HG03354 (cell line): Measurements from ENCODE around the gene PYCARD.
"Not testable (repeated sequence)": the region's sequence is repeated elsewhere in the genome, so short reads cannot be mapped to it uniquely, and the experiment has no call there.

Experiments
- ATAC-seq: cut with Tn5 transposase; IDR thresholded peaks from one replicate; pipeline ENCODE4 v1.9.1; 2021; ENCODE audit warnings: mild to moderate bottlenecking; ENCODE audit not compliant: unreplicated experiment, poor library complexity, severe bottlenecking

PYCARD gene

DNA sequence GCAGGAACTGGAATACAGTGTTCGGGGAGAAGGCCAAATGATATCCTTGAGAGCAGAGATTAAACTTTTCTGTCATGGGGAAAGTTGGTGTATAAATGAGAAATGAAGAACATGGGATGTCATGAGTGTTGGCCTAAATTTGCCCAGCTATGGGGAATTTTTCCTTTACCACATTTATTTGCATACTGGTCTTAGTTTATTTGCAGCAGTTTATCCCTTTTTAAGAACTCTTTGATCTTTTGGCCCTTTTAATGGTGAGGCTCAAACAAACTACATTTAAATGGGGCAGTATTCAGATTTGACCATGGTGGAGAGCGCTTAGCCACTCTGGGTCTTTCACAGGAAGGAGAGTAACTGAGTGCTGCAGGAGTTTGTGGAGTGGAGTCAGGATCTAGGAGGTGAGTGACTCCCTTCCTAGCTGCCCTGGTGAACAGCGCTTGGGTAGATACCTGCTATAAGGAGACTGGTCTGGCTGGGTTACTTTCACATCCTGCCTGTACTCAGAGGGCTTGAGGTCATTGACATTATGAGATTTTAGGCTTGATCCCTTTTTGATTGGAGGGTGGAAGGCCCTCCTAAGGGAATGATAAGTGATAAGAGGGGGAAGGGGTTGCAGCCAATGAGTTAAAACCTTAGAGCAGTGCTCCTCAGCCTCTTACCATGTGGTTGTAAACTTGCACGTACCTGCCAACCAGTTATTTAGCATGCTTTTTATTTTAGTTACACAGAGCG lies 10.7 kb downstream of the PYCARD start:
- no peak for ATAC-seq

DNA sequence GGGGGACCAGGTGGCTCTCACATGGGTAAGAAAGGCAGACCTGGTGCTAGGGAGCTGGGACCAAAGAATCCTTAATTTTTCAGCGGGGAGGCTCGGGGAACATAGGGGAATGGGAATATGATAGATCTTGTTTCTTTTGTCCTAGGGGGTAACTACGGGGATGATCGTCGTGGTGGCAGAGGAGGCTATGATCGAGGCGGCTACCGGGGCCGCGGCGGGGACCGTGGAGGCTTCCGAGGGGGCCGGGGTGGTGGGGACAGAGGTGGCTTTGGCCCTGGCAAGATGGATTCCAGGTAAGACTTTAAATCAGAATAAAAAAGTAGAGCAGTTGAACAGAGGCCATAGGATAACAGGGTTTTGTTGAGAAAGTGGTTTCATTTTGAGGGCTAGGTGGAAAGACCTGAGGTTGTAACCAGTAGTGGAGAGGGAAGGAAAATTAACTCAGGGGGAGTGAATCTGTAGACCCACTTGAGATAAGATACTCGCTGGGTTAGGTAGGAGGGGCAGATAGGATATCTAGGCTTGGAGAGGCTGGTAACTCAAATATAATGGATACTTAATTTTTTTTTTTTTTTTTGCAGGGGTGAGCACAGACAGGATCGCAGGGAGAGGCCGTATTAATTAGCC lies 11.6 kb downstream of the PYCARD start:
- ATAC-seq = no peak

DNA sequence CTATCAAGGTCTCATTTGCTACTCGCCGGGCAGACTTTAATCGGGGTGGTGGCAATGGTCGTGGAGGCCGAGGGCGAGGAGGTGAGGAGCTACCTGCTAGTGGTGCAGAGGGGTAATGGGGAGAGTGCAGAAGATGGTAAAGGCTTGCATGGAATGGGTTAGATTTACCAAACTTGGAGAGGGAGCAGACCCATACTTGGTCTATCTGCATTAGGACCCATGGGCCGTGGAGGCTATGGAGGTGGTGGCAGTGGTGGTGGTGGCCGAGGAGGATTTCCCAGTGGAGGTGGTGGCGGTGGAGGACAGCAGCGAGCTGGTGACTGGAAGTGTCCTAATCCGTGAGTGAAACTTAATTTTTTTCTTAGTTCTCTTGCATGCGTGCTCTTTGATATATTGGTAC lies 12.5 kb downstream of the PYCARD start:
- ATAC-seq = no peak

DNA sequence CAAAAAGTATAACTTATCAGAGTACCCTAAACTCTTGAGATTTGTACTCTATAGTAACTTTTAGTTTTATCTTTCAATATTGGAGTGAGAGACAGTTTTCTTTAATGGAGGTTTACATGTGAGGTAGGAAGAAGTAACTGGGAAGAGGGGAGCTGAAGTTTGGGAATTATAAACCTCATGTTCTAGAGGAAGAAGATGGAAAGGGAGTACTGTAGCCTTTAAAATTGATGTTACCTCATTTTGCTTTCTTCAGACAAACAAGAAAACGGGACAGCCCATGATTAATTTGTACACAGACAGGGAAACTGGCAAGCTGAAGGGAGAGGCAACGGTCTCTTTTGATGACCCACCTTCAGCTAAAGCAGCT lies 13.2 kb downstream of the PYCARD start:
- ATAC-seq = no peak

DNA sequence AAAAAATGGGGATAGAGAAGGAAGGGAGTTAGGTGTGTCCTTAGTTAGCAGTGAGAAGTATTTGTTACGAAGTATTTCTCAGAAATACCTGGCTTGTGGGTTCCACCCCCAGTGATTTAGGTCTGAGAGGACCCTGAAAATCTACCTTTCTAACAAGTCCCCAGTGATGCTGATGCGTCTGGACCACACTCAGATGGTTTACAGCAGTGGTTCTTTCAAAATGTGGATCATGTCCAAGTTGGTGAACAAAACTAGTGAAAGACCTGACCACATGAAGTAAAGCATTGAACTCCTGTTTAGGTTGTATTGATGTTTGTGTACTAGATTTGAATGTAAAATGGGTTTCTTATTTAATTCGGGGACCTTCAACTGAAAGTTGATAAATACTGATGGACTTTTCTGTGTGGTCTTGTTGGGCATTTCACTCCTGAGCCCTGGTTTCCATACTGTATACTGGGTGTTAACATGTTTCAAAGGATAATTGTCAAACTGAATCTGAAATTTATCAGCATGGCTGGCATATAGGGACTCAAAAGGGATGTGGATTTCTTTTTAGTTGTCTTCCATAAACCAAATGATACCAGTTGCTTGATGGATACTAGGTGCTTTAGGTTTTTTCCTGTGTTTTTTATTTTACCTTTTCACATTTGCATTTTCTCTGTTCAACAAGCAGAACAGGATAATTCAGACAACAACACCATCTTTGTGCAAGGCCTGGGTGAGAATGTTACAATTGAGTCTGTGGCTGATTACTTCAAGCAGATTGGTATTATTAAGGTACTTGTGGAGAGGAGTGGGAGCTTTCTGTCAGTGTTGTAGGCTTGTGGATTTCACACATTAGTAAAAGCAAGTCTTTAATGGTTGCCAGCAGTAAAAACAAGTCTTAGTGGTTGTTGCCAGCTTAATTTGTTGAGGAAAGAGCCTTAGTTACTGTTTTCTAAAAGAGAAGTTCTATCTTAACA lies 13.8 kb downstream of the PYCARD start:
- ATAC-seq = no peak

DNA sequence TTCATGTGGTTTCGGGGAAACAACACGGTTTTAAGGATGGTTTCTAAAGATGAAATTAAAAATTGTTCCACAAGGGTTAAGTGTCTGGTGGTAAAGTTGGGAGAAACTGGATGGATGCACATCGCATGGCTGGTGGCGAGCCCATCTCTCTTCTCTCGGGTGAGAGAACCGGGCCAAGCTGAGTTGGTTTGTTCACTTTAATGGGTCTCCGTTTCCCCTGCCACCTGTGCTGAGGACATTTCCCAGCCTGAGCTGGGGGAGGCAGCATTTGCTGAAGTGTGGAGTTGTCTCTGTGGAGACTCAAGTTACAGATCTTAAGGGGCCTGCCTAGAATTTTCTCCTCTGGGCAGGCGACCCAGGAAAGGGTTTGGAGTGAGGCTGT lies 14.8 kb downstream of the PYCARD start:
- ATAC-seq = no peak

DNA sequence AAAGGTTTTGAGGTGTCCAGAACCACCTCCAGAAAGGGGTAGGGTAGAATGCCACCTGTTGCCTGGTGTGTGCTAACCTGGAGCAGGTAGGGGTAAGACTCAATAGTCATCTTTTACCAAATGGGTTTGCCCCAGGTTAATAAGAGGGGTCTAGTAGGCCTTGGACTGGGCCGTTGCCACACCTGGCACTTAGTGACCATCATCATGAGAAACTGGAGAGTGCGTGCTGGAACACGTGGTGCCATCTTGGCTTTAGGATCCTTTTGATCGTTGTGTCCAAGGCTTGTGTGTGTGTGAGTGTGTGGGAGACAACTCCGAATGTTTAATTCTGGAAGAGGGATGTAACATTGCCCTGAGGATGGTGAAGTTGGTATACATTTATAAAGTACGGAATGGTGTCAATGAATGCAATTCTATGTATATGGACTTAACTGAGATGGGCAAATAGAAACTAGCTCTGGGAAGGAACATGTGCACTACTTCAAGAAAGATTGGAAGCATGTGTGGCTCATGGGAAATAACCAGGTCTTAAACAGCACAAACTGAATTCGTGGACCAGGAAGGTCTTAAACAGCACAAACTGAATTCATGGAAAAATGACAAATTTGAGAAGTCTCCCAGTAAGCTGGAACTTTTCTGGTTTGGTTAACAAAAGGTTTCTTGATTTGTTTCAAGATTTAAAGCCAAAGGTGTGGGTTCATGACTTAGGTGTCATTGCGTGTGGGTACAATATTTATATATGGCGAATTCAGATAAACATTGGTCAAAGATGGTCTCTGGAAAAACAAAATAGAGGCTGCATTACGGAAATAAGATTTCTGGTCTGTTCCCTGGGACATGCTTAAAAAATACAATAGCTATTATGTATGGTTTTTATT lies 15.4 kb downstream of the PYCARD start:
- ATAC-seq = no peak

DNA sequence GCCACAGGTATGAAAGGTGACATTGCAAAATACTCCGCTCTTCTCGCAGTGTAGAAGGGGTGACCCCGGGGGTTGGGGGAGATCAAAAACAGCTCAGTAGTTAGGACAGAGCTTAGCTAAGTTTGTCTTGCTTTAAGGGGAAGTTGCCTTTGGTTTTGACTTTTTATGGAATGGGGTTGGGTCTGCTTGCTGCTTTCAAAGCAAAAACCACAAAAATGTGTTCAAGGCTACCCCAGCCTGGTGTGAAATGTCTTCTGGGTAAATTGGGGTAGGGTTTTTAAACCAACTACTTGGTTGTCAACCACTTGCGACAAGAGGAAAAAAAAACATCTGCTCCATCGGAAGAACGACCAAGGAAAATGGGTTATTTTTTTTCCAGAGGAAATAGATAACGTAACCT lies 16.4 kb downstream of the PYCARD start:
- no peak for ATAC-seq

DNA sequence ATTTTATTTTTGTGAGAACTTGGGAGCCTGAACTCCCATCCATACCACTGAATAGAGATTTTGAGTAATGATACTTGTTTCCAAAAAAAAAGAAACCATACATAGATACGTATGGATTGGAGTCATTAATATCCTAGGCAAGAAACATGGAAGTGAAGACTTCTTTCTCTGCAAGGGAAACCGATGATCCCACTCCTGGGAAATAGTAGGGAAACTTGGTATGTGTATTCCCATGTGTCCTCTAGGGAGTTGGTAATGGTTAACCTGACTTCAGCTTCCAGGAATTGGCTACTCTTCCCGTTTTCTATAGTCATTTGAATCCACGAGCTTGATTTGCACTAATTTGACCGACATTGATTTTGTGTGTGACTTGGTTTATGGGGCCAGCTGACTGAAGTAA lies 17.2 kb downstream of the PYCARD start:
- no peak for ATAC-seq

DNA sequence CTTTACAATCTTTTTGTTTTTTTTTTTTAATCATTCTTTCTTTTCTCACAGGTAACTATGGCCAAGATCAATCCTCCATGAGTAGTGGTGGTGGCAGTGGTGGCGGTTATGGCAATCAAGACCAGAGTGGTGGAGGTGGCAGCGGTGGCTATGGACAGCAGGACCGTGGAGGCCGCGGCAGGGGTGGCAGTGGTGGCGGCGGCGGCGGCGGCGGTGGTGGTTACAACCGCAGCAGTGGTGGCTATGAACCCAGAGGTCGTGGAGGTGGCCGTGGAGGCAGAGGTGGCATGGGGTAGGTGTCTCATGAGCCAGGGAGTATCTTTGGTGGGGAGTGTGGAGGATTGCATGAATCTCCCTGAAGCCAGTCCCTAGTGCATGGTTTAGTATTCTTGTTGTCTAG lies 17.7 kb downstream of the PYCARD start:
- no peak for ATAC-seq

DNA sequence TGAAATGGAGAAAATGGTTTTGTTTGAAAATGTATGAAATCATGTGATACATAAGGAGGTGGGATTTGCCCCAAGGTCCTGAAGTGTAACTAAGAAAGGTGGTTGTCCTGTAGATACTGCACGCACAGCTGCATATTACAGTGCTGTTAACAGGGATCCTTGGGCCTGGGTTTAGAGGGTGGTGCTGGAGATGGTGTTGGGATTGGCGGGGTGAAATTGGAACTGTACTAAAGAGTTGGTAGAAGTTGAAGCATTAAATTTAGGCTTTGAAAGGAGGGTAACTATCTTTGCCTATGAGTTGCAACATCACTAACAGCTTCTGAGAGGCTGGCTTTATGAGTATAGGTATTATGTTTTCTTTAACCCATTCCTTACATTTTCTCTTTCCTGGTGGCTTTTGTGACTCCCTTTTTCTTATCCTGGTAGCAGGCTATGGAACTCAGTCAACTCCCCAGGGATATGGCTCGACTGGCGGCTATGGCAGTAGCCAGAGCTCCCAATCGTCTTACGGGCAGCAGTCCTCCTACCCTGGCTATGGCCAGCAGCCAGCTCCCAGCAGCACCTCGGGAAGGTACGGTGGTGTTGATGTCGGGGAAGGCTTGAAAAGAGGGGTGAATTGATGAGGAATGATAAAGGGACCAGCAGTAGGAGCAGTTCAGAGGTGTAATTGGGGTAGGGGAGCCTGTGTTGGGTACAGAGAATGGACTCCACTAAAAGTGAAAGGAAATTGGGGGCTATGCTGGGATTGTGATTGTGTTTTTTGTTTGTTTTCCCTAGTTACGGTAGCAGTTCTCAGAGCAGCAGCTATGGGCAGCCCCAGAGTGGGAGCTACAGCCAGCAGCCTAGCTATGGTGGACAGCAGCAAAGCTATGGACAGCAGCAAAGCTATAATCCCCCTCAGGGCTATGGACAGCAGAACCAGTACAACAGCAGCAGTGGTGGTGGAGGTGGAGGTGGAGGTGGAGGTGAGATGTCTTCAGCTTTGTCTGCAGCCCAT lies 18.8 kb downstream of the PYCARD start:
- ATAC-seq = no peak

DNA sequence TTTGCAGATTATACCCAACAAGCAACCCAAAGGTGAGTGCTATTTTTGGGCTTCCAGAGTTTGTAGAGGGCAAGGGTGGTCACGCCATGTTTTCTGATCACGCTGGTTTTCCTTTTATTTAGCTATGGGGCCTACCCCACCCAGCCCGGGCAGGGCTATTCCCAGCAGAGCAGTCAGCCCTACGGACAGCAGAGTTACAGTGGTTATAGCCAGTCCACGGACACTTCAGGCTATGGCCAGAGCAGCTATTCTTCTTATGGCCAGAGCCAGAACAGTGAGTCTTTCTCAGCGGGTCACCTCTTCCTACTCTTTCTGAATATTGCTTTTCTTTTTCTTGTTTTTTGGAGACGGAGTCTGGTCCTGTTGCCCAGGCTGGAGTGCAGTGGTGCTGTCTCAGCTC lies 20.2 kb downstream of the PYCARD start:
- no peak for ATAC-seq

DNA sequence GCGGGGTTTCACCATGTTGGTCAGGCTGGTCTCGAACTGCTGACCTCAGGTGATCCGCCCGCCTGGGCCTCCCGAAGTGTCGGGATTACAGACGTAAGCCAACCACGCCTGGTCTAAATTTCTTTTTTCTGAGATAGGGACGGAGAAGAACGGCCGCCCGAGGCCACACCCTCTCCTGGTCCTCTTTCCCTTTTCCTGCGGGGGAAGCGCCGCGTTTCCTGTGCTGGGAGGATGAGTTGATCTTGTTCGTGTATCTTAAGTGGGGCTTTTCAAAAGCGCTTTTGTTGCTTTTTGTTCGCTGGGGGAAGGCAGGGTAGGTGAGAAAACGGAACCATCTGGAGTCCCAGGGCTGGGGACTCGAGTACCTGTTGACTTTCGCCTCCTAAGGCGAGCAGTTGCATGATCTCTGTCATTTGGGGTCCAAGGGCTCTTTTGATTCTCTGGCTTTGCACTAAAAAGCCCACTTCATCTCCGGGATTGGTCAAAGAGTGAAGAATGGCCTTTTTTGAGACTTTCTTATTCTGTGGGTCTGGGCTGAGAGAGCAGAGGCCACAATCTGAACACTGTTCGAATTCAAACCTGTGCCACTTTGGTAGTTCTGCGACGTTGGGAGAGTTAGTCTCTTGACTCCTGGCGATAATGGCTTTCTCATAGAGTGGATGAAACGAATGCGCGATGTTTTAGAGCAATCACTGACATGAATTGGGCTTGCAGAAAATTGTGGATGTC lies 21.3 kb downstream of the PYCARD start:
- ATAC-seq = no peak

DNA sequence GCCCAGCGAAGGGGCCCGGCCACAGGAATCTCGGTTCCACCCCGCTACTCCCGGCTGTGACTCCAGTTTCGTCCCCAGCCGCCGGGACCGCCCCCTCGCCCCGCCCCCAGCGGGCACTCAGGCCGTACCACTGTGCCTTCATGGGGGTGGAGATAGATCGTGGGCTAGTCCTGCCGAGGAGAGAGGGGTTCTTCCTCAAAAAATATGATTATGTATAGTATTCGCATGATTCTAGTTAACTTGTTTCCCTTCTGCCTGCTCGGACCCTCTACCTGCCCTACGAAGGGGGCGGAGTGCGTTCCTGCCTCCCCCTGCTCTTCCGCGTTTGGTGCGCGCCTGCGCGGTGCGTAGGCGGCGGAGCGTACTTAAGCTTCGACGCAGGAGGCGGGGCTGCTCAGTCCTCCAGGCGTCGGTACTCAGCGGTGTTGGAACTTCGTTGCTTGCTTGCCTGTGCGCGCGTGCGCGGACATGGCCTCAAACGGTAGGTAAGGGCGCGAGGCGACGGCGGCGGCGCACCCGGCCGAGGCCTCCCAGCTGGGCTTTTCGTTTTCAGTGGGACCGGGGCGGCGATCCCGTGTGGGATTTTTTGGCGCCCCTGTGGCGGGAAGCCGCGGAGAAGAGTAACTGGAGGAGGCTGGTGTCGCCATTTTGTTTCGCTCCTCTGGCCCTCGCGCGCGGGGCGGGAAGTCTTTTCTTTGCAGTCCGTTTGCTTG lies 22.7 kb downstream of the PYCARD start, which contains the start of gene FUS:
FUS (plus strand) TSS at position 393 of the 713 bp plus-strand sequence; CDS start at position 469, 76 bp downstream.
- ATAC-seq = peak; percentile 60

DNA sequence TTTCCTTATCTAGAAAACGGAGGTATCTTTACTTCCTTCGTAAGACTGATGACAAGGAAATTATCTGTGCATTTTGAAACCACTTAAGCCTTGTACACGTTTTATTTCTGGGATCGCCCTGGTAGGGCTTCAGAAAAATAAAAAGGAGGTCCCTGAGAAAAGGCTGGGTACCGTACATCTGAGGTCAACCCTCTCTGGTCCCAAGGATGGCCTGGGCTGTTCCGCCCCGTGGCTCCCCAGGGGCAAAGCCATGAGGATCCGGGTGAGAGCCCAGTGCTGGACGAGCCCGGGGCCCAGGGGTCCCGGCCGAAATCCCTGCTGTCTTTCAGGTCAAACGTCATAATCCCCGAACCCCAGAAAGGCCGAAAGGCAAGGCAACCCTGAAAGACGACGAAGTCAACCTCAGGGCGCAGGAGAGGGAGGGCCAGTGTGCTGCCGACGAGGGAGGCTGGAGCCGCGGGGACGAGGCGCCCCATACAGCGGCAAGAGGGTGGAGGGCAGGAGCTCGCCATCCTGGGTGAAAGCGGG lies 23.3 kb downstream of the PYCARD start:
- ATAC-seq = peak; percentile 0

DNA sequence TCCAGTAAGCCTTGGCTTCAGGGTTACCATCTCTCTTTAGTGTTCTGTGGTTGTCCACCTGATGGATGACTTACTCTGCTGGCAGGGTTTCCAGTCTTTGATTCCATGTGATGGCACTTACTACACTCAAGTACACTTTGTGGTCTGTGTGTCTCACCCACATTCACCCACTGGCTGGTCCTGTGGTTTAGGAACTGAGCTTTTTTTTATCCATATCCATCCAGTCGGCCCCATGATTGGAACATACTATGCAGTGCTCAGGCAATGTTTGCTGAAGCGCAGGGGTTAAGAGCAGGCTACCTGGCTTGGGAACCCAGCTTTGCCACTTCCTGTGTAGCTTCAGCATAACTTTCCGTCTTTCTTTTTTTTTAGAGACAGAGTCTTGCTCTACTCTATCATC lies 25.4 kb downstream of the PYCARD start:
- no peak for ATAC-seq

DNA sequence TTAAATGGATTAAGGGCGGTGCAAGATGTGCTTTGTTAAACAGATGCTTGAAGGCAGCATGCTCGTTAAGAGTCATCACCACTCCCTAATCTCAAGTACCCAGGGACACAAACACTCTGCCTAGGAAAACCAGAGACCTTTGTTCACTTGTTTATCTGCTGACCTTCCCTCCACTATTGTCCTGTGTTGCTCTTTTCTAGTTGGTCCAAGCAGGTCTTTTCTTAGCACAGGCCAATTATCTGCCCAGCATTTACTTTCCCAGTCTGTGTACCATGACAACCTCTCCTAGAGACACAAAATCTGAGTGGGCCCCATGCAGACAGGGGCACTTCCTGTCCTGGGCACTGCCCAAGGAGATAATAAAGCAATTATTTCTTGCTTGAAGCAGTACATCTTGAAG lies 32.5 kb downstream of the PYCARD start:
- ATAC-seq = not testable (repeated sequence)
